Mesendoderm (in vitro differentiated cells): ENCODE measurements around the gene TAF1B.

Source experiments
- DNase-seq: peaks from one replicate; pipeline ENCODE4 v3.0.0; 2013
- H2AK5ac ChIP-seq: 2 replicates; pipeline ENCODE4 v1.6.1; 2013; ENCODE audit warnings: low read length, inconsistent platforms
- H2BK120ac ChIP-seq: 2 replicates; pipeline ENCODE4 v1.6.1; 2013; ENCODE audit warnings: low read depth, mild to moderate bottlenecking, low read length, moderate library complexity, mixed read lengths
- H2BK15ac ChIP-seq: replicated peaks from 2 replicates; pipeline ENCODE4 v1.6.1; 2013; ENCODE audit warnings: low read depth, mild to moderate bottlenecking, moderate library complexity
- H2BK5ac ChIP-seq: 2 replicates; pipeline ENCODE4 v1.6.1; 2013; ENCODE audit warnings: low read length, inconsistent platforms
- H3K18ac ChIP-seq: 2 replicates; pipeline ENCODE4 v1.6.1; 2013; ENCODE audit warnings: mild to moderate bottlenecking, low read length, mixed read lengths
- H3K23ac ChIP-seq: one replicate; pipeline ENCODE4 v1.6.1; 2013; ENCODE audit warnings: low read length
- H3K27ac ChIP-seq: 2 replicates; pipeline ENCODE4 v1.5.1; 2013; ENCODE audit warnings: low read depth, mild to moderate bottlenecking, inconsistent platforms, low read length, moderate library complexity
- H3K27me3 ChIP-seq: 2 replicates; pipeline ENCODE4 v1.6.1; 2013; ENCODE audit warnings: low read length, control low read depth, mild to moderate bottlenecking, inconsistent platforms; ENCODE audit not compliant: insufficient read depth, poor library complexity
- H3K36me3 ChIP-seq: 2 replicates; pipeline ENCODE4 v1.6.1; 2013; ENCODE audit warnings: low read length, inconsistent platforms; ENCODE audit not compliant: control insufficient read depth, insufficient read depth
- H3K4ac ChIP-seq: one replicate; pipeline ENCODE4 v1.6.1; 2013; ENCODE audit warnings: low read depth, mild to moderate bottlenecking, low read length, moderate library complexity
- H3K4me1 ChIP-seq: 2 replicates; pipeline ENCODE4 v1.6.1; 2013; ENCODE audit warnings: low read depth, low read length, inconsistent platforms; ENCODE audit not compliant: control insufficient read depth
- H3K4me2 ChIP-seq: 2 replicates; pipeline ENCODE4 v1.6.1; 2013; ENCODE audit warnings: low read length
- H3K4me3 ChIP-seq: 2 replicates; pipeline ENCODE4 v1.5.1; 2013; ENCODE audit warnings: mild to moderate bottlenecking, low read length
- H3K56ac ChIP-seq: one replicate; pipeline ENCODE4 v1.6.1; 2013; ENCODE audit warnings: low read length
- H3K79me1 ChIP-seq: 2 replicates; pipeline ENCODE4 v1.6.1; 2013; ENCODE audit warnings: low read length, inconsistent platforms
- H3K79me2 ChIP-seq: 2 replicates; pipeline ENCODE4 v1.6.1; 2013; ENCODE audit warnings: mild to moderate bottlenecking, low read length; ENCODE audit not compliant: control insufficient read depth, insufficient read depth
- H3K9ac ChIP-seq: 2 replicates; pipeline ENCODE4 v1.6.1; 2013; ENCODE audit warnings: low read length, inconsistent platforms
- H4K5ac ChIP-seq: one replicate; pipeline ENCODE4 v1.6.1; 2013; ENCODE audit warnings: low read length
- H4K8ac ChIP-seq: one replicate; pipeline ENCODE4 v1.6.1; 2013; ENCODE audit warnings: low read depth, mild to moderate bottlenecking, control low read depth, low read length, moderate library complexity
- WGBS: extraction: QIAGEN DNeasy Blood & Tissue Kit; methylation state at CpG from one replicate; pipeline ENCODE4 v1.1.7; 2013; ENCODE audit warnings: low lambda C conversion rate, missing lambda C conversion rate; ENCODE audit not compliant: insufficient coverage; ENCODE audit errors: extremely low coverage; 5-methylcytosine and 5-hydroxymethylcytosine counted together

The TAF1B gene

GRCh38 chr2:9815076-9815475, 28.2 kb upstream of the TAF1B start:
- H3K27ac ChIP-seq = no peak overlapping the region
- WGBS = no CpG with 5 or more reads among the region's 4 CpGs
- no peak overlapping the region for H4K8ac ChIP-seq
- no peak overlapping the region for H3K23ac ChIP-seq
- no peak overlapping the region for H3K18ac ChIP-seq
- no peaks in the 10 kb centered on the region for H3K36me3 ChIP-seq
- no peak for DNase-seq
- no peak overlapping the region for H2BK15ac ChIP-seq
- H3K9ac ChIP-seq = no peak overlapping the region
- no peaks in the 10 kb centered on the region for H3K79me1 ChIP-seq
- H3K56ac ChIP-seq = no peak overlapping the region
- no peak overlapping the region for H2BK120ac ChIP-seq
- no peak overlapping the region for H2AK5ac ChIP-seq
- no peaks in the 10 kb centered on the region for H3K79me2 ChIP-seq
- H3K27me3 ChIP-seq = no peaks in the 10 kb centered on the region
- H3K4me1 ChIP-seq = no peaks in the 10 kb centered on the region
- no peak overlapping the region for H3K4me3 ChIP-seq
- no peak overlapping the region for H3K4ac ChIP-seq
- H3K4me2 ChIP-seq = no peak overlapping the region
- H2BK5ac ChIP-seq = no peak overlapping the region
- no peak overlapping the region for H4K5ac ChIP-seq

- Histone ChIP-seq H3K4me1 (no peaks in the 10 kb centered on the region), H3K18ac (no peak overlapping the region), H3K4me3 (no peak overlapping the region), H3K4ac (no peak overlapping the region), H3K23ac (no peak overlapping the region), H3K27ac (no peak overlapping the region), H3K79me2 (no peaks in the 10 kb centered on the region), H3K56ac (no peak overlapping the region), H2BK5ac (no peak overlapping the region), H4K5ac (no peak overlapping the region), H3K4me2 (no peak overlapping the region), H3K36me3 (no peaks in the 10 kb centered on the region), H3K9ac (no peak overlapping the region), H3K27me3 (no peaks in the 10 kb centered on the region), H2BK120ac (no peak overlapping the region), H4K8ac (no peak overlapping the region), H3K79me1 (no peaks in the 10 kb centered on the region), H2BK15ac (no peak overlapping the region), H2AK5ac (no peak overlapping the region)
- no peak for DNase-seq
- WGBS = no CpG with 5 or more reads among the region's 17 CpGs
These were observed 27.4 kb upstream of the TAF1B start for GRCh38 chr2:9815844-9816279.

- Histone ChIP-seq H2AK5ac (no peak overlapping the region), H4K8ac (no peak overlapping the region), H3K79me1 (no peaks in the 10 kb centered on the region), H3K4me2 (no peak overlapping the region), H3K36me3 (no peaks in the 10 kb centered on the region), H3K4me1 (no peaks in the 10 kb centered on the region), H4K5ac (no peak overlapping the region), H3K79me2 (no peaks in the 10 kb centered on the region), H3K27ac (no peak overlapping the region), H3K18ac (no peak overlapping the region), H3K56ac (no peak overlapping the region), H3K23ac (no peak overlapping the region), H2BK5ac (no peak overlapping the region), H2BK15ac (no peak overlapping the region), H3K4me3 (no peak overlapping the region), H2BK120ac (no peak overlapping the region), H3K9ac (no peak overlapping the region), H3K27me3 (no peaks in the 10 kb centered on the region), H3K4ac (no peak overlapping the region)
- no peak for DNase-seq
- WGBS = no CpG with 5 or more reads among the region's 2 CpGs
These were observed 25.2 kb upstream of the TAF1B start for GRCh38 chr2:9818097-9818496.

DNA sequence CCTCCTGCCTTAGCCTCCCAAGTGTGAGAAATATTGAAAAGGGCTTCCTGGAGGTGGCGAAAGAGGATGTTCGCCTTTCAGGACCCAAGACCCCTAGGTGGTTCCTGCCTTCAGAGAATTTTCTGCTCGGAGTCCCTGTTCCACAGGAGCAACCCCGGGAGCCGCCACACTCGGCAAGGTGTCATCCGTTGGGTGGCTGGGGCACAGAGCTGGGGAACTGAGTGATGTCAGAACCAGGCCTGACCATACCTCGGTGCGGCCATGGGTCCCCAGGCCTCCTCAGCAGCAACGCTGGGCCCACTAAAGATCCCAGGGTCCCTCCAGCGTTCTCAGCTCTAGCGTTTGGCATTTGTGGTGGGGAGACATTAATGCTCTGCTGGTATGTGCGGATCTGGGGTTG, 23.7 kb upstream of the TAF1B start:
- H3K27me3 ChIP-seq = no peaks in the 10 kb centered on the region
- no peak overlapping the region for H2BK5ac ChIP-seq
- DNase-seq = no peak
- WGBS = no CpG with 5 or more reads among the region's 13 CpGs
- H3K18ac ChIP-seq = no peak overlapping the region
- no peak overlapping the region for H3K4me2 ChIP-seq
- no peak overlapping the region for H4K8ac ChIP-seq
- H3K4me3 ChIP-seq = no peak overlapping the region
- no peak overlapping the region for H3K56ac ChIP-seq
- no peak overlapping the region for H2BK120ac ChIP-seq
- H3K79me1 ChIP-seq = no peaks in the 10 kb centered on the region
- no peaks in the 10 kb centered on the region for H3K79me2 ChIP-seq
- no peaks in the 10 kb centered on the region for H3K4me1 ChIP-seq
- no peak overlapping the region for H4K5ac ChIP-seq
- no peak overlapping the region for H3K27ac ChIP-seq
- no peaks in the 10 kb centered on the region for H3K36me3 ChIP-seq
- peak overlapping the region; percentile 24 for H3K4ac ChIP-seq
- no peak overlapping the region for H2BK15ac ChIP-seq
- no peak overlapping the region for H3K9ac ChIP-seq
- no peak overlapping the region for H3K23ac ChIP-seq
- H2AK5ac ChIP-seq = no peak overlapping the region

GRCh38 chr2:9820020-9820973, 23.0 kb upstream of the TAF1B start:
- Histone ChIP-seq H2AK5ac (no peak overlapping the region), H3K4ac (peak overlapping the region; percentile 24), H3K79me2 (no peaks in the 10 kb centered on the region), H2BK15ac (no peak overlapping the region), H2BK5ac (no peak overlapping the region), H3K79me1 (no peaks in the 10 kb centered on the region), H4K8ac (no peak overlapping the region), H3K56ac (no peak overlapping the region), H3K23ac (no peak overlapping the region), H3K36me3 (no peaks in the 10 kb centered on the region), H3K18ac (no peak overlapping the region), H3K4me2 (no peak overlapping the region), H2BK120ac (no peak overlapping the region), H3K27me3 (no peaks in the 10 kb centered on the region), H4K5ac (no peak overlapping the region), H3K9ac (no peak overlapping the region), H3K4me3 (no peak overlapping the region), H3K4me1 (no peaks in the 10 kb centered on the region), H3K27ac (no peak overlapping the region)
- no CpG with 5 or more reads among the region's 32 CpGs for WGBS
- DNase-seq = peak; percentile 97
